Body of pancreas (tissue), 4 donors: ENCODE data around the gene SEC31B.

Source experiments
- POLR2A ChIP-seq, 3 donors: fragments of 450-650 bp; IDR thresholded peaks; one replicate each; pipeline ENCODE4 v1.6.1; 2016; ENCODE audit warnings: antibody characterized with exemption in 3 of 3, mild to moderate bottlenecking in 2 of 3
- TF ChIP-seq, protein P1 (sequence below), 7 experiments: fragments of 450-650 bp in 4 of 7; fragments of 200-600 bp in 3 of 7; sonication (generic) in 3 of 7; IDR thresholded peaks; one replicate each; pipeline ENCODE4 v1.5.1; 2016 to 2019; ENCODE audit warnings: antibody characterized with exemption in 7 of 7

DNA sequence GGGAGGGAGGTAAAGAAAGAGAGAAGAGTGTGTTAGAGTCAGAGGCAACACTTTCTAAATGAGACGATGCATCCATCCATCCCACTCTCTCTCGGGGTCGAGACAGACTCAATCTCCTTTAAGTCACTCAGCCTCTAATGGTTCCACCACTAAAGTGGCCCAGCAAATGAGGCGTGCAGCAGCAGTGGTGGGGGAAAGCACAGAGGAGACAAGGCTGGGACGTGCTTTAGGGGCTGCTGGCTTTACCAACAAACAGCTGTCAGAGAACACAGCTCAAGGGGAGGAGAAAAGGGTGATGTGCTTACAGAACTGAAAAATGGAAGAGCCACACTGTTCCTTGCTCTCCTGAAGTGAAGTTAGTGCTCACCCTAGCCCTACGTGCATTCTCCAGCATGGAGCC, 4.5 kb upstream of the SEC31B start:
- TF ChIP-seq, protein P1, sequence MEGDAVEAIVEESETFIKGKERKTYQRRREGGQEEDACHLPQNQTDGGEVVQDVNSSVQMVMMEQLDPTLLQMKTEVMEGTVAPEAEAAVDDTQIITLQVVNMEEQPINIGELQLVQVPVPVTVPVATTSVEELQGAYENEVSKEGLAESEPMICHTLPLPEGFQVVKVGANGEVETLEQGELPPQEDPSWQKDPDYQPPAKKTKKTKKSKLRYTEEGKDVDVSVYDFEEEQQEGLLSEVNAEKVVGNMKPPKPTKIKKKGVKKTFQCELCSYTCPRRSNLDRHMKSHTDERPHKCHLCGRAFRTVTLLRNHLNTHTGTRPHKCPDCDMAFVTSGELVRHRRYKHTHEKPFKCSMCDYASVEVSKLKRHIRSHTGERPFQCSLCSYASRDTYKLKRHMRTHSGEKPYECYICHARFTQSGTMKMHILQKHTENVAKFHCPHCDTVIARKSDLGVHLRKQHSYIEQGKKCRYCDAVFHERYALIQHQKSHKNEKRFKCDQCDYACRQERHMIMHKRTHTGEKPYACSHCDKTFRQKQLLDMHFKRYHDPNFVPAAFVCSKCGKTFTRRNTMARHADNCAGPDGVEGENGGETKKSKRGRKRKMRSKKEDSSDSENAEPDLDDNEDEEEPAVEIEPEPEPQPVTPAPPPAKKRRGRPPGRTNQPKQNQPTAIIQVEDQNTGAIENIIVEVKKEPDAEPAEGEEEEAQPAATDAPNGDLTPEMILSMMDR (IDR thresholded peaks at IDR 0.05) = no peak
- no peak for TF ChIP-seq POLR2A (IDR thresholded peaks at IDR 0.05)
